Duodenal mucosa (tissue), 2 donors: Measurements from ENCODE around the gene PKD1.

Experiments used
- H3K27ac ChIP-seq: one replicate; pipeline ENCODE4 v1.7.0; 2013; ENCODE audit warnings: low read depth, low read length
- H3K27me3 ChIP-seq, 2 donors: one replicate each; pipeline ENCODE4 v1.7.0; 2013; ENCODE audit warnings: low read length in 2 of 2, control low read depth in 1 of 2; ENCODE audit not compliant: insufficient read depth in 2 of 2, control insufficient read depth in 1 of 2
- H3K36me3 ChIP-seq, 2 donors: one replicate each; pipeline ENCODE4 v1.7.0; 2013; ENCODE audit warnings: low read length in 2 of 2, control low read depth in 1 of 2; ENCODE audit not compliant: insufficient read depth in 2 of 2, control insufficient read depth in 1 of 2
- H3K4me1 ChIP-seq, 2 donors: one replicate each; pipeline ENCODE4 v1.7.0; 2013; ENCODE audit warnings: low read length in 2 of 2, control low read depth in 1 of 2; ENCODE audit not compliant: insufficient read depth in 2 of 2, control insufficient read depth in 1 of 2
- H3K4me3 ChIP-seq, 2 donors: one replicate each; pipeline ENCODE4 v1.7.0; 2013; ENCODE audit warnings: low read length in 2 of 2, low read depth in 1 of 2
- H3K9ac ChIP-seq, 2 donors: one replicate each; pipeline ENCODE4 v1.7.0; 2013; ENCODE audit warnings: low read length in 2 of 2, low read depth in 1 of 2
- H3K9me3 ChIP-seq, 2 donors: one replicate each; pipeline ENCODE4 v1.7.0; 2013; ENCODE audit warnings: low read length in 2 of 2, control low read depth in 1 of 2; ENCODE audit not compliant: control insufficient read depth in 1 of 2

The PKD1 gene

DNA sequence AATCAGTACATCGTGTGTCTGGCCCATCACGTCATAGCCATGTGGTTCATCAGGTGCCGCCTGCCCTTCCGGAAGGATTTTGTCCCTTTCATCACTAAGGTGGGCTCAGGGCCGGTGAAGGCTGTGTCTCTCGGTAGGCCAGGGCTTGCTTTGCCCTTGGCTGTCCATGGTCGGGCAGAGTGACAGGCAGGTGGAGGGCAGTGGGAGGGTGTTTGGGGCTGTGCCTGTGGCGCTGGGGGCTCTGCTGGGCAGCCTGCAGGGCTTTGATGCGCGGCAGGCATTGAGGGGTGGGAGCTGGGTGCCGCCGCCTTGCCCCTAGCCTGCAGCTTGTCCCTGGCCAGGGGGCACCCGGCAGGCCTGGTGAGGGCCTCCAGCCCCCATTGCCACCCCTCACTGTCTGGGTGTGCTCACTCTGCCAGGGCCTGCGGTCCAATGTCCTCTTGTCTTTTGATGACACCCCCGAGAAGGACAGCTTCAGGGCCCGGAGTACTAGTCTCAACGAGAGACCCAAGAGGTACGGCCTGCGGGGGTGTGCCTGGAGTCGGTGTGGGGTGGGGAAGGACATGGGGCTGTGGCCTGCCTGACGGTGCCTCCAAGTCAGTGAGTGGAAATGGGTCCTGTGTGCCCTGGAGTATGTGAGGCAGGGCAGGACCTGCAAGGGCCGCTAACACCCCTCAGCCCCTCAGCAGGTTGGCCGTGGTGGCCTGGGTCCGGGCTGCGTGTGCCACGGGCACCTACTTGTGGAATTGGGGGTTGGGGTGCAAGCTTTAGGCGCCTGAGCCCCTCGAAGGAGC is 59.4 kb downstream of the PKD1 start:
- Histone ChIP-seq H3K27ac (no peak overlapping the region), H3K4me1 (no peaks in the 10 kb centered on the region), H3K36me3 (peaks cover 12 to 84% of the 10 kb centered on the region in 2 donors)

DNA sequence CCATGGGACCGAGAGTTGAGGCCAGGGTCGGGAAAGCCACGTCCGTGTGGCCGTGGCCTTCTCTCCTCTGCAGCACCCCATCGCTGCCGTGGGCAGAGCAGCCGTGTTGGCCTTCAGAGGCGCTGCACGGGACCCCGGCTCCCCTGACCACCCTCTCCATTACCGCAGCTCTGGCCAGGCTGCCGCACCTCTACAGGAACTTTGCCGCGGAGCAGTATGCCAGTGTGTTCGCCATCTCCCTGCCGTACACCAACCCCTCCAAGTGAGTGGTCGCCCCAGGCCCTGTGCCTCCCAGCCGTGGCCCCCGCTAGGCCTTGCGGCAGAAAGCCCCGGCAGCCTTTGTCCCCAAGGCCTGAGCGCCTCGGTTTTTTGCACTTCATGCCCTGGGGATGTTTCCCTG is 60.1 kb downstream of the PKD1 start:
- Histone ChIP-seq H3K36me3 (peaks cover 13 to 84% of the 10 kb centered on the region in 2 donors), H3K27me3 (no peaks in the 10 kb centered on the region), H3K9me3 (no peaks in the 10 kb centered on the region), H3K4me3 (no peak overlapping the region), H3K9ac (no peak overlapping the region), H3K4me1 (no peaks in the 10 kb centered on the region), H3K27ac (no peak overlapping the region)

More for the DNA sequence above, 59.4 kb downstream of the PKD1 start:
- no peak overlapping the region for H3K4me3 ChIP-seq
- no peaks in the 10 kb centered on the region for H3K9me3 ChIP-seq
- no peaks in the 10 kb centered on the region for H3K27me3 ChIP-seq
- H3K9ac ChIP-seq: no peak overlapping the region

DNA sequence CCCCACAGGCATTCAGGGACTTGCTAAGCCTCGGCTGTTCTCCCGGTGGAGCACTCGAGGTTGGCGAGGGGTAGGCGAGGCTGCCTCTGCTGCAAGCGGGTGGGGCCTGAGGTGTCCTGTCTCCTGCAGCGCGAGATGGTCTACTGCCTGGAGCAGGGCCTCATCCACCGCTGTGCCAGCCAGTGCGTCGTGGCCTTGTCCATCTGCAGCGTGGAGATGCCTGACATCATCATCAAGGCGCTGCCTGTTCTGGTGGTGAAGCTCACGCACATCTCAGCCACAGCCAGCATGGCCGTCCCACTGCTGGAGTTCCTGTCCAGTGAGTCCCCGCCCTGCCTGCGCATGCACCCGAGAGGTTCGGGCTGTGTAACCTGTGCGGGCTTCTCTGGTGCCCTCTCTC is 61.6 kb downstream of the PKD1 start:
- peaks cover 16 to 81% of the 10 kb centered on the region in 2 donors for H3K36me3 ChIP-seq
- no peak overlapping the region for H3K4me3 ChIP-seq
- H3K27me3 ChIP-seq: no peaks in the 10 kb centered on the region
- no peaks in the 10 kb centered on the region for H3K9me3 ChIP-seq
- H3K9ac ChIP-seq: no peak overlapping the region
- H3K4me1 ChIP-seq: no peaks in the 10 kb centered on the region
- H3K27ac ChIP-seq: no peak overlapping the region

DNA sequence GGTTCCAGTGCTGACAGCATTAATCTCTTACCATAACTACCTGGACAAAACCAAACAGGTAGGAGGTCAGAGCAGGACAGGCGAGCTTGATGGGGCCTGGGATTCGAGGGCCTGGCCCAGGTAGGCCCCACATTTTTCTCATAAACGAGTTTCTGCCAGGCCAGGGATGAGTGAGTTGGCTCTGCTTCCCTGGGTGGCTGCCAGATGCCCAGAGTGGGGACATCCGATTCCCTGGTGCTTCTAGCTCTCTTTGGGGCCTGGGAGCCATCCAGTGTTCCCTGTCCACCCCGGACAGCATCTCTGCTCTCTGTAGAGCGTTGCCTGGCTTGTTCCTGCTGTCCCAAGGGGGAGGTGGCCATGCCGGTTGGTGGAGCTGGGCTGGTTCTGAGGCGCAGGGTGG is 62.8 kb downstream of the PKD1 start:
- Histone ChIP-seq H3K36me3 (peaks cover 18 to 76% of the 10 kb centered on the region in 2 donors), H3K9me3 (no peaks in the 10 kb centered on the region), H3K27ac (no peak overlapping the region), H3K9ac (no peak overlapping the region), H3K4me1 (no peaks in the 10 kb centered on the region), H3K4me3 (no peak overlapping the region), H3K27me3 (no peaks in the 10 kb centered on the region)

DNA sequence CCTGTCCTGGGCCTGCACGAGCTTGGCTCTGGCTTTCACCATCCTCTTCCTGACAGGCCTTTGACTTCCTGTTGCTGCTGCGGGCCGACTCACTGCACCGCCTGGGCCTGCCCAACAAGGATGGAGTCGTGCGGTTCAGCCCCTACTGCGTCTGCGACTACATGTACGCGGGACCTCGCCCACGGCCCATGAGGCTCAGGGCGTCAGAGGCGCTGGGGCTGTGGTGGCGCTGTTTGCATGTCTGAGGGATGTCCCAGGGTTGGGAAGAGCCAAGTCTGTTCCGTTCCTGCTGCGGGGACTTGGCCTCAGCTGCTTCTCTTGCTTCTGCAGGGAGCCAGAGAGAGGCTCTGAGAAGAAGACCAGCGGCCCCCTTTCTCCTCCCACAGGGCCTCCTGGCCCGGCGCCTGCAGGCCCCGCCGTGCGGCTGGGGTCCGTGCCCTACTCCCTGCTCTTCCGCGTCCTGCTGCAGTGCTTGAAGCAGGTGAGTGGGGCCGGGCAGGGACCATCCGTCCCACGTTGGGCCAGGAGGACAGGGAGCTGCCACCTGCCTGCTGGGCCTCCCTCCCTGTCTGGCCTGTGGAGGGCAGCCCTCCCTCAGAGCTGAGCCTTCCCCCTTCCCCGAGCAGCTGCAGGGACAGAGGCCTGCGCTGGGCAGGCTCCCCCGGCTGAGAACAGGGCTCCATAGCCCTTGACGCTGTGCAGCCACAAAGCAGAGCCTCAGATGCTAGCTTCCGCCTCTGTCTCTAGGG is 64.1 kb downstream of the PKD1 start:
- Histone ChIP-seq H3K4me1 (no peaks in the 10 kb centered on the region), H3K36me3 (peaks cover 18 to 69% of the 10 kb centered on the region in 2 donors), H3K27ac (no peak overlapping the region), H3K9me3 (no peaks in the 10 kb centered on the region), H3K9ac (no peak overlapping the region), H3K4me3 (no peak overlapping the region), H3K27me3 (no peaks in the 10 kb centered on the region)

DNA sequence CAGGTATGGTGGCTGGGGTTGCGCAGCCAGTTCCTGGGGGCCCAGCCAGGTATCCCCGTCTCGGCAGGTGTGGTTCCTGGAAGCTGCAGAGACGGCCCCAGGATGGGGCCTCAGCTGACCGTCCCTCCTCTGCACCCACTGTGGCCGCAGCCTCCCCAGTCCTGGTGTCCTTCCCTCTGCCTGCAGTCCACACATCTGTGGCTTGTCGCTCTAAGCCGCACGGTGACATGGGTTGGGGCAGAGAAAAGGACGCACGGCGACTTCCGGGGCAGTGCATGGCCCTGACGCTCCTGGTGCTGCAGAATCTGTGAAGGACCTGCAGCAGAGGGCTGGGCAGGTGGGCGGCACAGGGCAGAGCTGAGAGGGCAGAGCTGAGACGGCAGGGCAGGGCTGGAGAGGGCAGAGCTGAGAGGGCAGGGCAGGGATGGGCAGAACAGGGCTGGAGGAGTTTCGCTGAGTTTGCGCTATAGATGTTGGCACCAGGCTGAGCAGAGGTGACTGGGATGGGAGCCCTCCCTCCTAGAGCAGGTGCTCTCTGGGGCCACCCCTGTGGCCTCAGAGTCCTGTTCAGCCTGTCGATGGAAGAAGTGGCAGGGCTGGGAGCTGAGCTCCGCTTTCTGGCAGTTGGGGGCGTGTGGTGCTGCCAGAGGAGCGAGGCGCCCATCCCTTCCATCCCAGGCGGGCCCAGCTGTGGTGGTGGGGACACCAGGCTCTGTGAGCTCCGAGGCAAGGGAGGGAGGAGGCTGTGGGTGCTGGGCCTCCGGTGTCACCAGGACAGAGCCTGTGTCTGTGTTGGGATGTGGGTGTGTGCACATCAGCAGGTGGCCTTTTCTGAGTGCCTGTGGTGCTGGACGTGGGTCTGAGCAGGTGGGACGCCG is 64.9 kb downstream of the PKD1 start:
- Histone ChIP-seq H3K9ac (no peak overlapping the region), H3K4me1 (no peaks in the 10 kb centered on the region), H3K27me3 (no peaks in the 10 kb centered on the region), H3K36me3 (peaks cover 24 to 67% of the 10 kb centered on the region in 2 donors), H3K4me3 (no peak overlapping the region), H3K27ac (no peak overlapping the region), H3K9me3 (no peaks in the 10 kb centered on the region)

DNA sequence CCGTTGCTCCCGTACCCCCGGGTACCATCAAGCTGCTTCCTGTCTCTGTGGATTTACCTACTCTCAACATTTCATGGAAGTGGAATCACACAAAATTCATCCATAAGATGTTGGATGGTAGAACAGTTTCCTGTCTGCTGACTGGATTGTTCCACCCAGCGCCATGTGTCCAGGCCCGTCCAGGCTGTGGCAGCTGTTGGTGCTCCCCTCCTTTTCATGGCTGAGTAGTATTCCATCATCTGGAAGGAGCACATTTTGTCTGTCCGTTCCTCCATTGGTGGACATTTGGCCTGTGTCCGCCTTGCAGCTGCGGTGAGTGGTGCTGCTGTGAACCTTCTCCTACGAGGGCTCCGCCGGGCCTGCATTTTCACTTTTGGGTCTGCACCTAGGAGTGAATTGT is 69.6 kb downstream of the PKD1 start:
- H3K36me3 ChIP-seq: peaks cover 26 to 68% of the 10 kb centered on the region in 2 donors

DNA sequence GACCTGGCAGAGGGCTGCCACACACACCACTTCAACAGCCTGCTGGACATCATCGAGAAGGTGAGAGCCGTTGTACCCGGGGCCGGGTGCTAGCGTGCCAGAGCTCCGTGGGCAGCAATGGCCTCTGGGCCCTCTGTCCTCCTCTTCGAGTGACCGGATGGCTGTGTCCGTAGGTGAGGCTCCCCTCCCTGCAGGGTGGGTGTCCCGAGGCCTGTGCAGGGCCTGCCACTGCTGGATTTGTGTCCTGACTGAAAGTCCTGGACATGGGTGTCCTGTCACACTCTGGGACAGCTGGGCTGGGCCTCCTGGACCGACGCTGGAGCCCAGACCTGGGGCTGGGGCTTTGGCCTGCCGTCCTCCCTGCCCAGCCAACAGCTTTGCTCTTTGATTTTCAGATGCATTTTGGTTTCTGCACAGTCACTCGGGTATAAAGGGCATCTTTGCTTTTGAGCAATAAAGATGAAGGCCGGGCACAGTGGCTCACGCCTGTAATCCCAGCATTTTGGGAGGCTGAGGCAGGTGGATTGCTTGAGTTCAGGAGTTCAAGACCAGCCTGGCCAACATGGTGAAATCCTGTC is 71.2 kb downstream of the PKD1 start:
- Histone ChIP-seq H3K27ac (no peak overlapping the region), H3K9ac (no peak overlapping the region), H3K36me3 (peaks cover 22 to 67% of the 10 kb centered on the region in 2 donors), H3K27me3 (no peaks in the 10 kb centered on the region), H3K9me3 (no peaks in the 10 kb centered on the region), H3K4me3 (no peak overlapping the region), H3K4me1 (no peaks in the 10 kb centered on the region)

More for the DNA sequence above, 69.6 kb downstream of the PKD1 start:
- Histone ChIP-seq H3K27ac (no peak overlapping the region), H3K4me3 (no peak overlapping the region), H3K4me1 (no peaks in the 10 kb centered on the region), H3K9me3 (no peaks in the 10 kb centered on the region), H3K9ac (no peak overlapping the region), H3K27me3 (no peaks in the 10 kb centered on the region)

DNA sequence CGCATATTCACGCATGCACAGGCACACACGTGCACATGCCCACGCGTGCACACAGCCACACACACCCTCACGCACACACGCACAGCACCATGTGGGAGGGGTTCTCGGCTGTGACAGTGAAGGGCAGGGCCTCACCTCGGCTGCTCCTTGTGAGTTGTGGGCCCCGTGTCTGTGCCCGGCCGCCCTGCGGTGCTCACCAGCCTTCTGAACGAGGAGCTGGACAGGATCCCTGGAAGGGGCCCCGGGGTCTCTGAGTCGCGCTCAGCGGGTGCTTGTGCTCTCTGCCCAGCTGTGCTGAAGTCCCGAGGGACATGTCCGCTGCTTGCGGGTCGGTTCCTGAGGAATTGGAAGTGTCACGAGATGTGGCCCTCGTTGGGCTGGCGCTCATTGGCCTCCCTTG is 71.8 kb downstream of the PKD1 start:
- H3K4me1 ChIP-seq: no peaks in the 10 kb centered on the region
- H3K36me3 ChIP-seq: peaks cover 21 to 65% of the 10 kb centered on the region in 2 donors
- no peak overlapping the region for H3K4me3 ChIP-seq
- no peaks in the 10 kb centered on the region for H3K27me3 ChIP-seq
- no peaks in the 10 kb centered on the region for H3K9me3 ChIP-seq
- no peak overlapping the region for H3K27ac ChIP-seq
- no peak overlapping the region for H3K9ac ChIP-seq
